Mucosa of rectum (tissue), 2 donors: ENCODE data around the gene PDCD4.
A peak's percentile ranks its signal among the peaks of the same experiment; 100 is the strongest.

Source experiments
- H3K27ac ChIP-seq, 2 donors: one replicate each; pipeline ENCODE4 v1.7.0; 2013; ENCODE audit warnings: inconsistent platforms in 2 of 2, low read depth in 2 of 2, low read length in 2 of 2
- H3K27me3 ChIP-seq, 2 donors: one replicate each; pipeline ENCODE4 v1.7.0; 2013; ENCODE audit warnings: low read length in 2 of 2; ENCODE audit not compliant: control insufficient read depth in 2 of 2, insufficient read depth in 2 of 2
- H3K36me3 ChIP-seq, 2 donors: one replicate each; pipeline ENCODE4 v1.7.0; 2013; ENCODE audit warnings: low read length in 2 of 2; ENCODE audit not compliant: control insufficient read depth in 2 of 2, insufficient read depth in 2 of 2
- H3K4me1 ChIP-seq, 2 donors: one replicate each; pipeline ENCODE4 v1.7.0; 2013; ENCODE audit warnings: low read length in 2 of 2, mild to moderate bottlenecking in 1 of 2; ENCODE audit not compliant: control insufficient read depth in 2 of 2, insufficient read depth in 2 of 2
- H3K4me3 ChIP-seq, 2 donors: one replicate each; pipeline ENCODE4 v1.7.0; 2013; ENCODE audit warnings: low read length in 2 of 2
- H3K9ac ChIP-seq, 2 donors: one replicate each; pipeline ENCODE4 v1.7.0; 2013; ENCODE audit warnings: low read length in 2 of 2, low read depth in 1 of 2, mild to moderate bottlenecking in 1 of 2
- H3K9me3 ChIP-seq, 2 donors: one replicate each; pipeline ENCODE4 v1.7.0; 2013; ENCODE audit warnings: low read length in 2 of 2; ENCODE audit not compliant: control insufficient read depth in 2 of 2
- donor health status: healthy.
- donor health status: Normal muscosa, but diverticular disease.

Gene PDCD4

DNA sequence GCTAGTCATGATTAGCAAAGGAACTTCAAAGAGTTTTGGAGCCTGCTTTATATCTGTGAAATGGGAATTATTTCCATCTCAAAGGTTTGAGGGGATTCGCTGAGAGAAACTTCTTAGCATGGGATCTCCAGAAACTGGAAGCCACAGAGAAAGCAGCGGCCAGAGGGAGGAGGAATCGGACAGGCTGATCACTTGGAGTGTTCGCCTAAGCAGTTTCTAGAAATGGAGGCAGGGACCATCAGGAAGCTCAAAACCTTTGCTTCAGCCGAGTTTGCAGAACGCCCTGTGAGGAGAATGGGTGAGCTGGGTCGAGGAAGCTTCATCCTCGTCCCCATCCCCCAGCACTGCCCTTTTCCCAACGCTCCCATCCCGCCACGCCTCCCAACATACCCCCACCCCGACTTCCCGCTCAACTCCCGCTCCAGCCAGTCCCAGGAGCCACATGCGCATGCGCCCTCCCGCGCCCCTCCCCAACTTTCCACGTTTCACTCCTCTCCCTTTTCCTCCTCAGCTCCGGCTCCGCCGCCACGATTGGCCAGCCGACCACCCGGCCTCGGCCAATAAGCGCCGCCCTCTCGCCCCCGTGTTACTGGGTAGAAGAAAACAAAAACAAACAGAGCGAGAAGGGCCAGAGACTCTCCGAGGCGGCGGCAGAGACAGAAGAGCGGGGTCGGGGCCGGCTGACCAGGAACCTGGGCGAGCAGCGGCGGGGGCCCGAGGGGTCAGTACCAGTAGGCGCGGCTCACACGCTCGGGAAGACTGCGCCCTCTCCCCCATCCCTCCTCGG is at the start of gene PDCD4:
TSS of gene PDCD4 (plus strand) at position 631 of the 787 bp plus-strand sequence. CDS start 4,100 bp downstream, outside the sequence.
- no peaks in the 10 kb centered on the region for H3K9me3 ChIP-seq
- H3K27ac ChIP-seq, result peak within 1 kb of the TSS; percentile 97
- peak within 1 kb of the TSS; percentile 79 to 83 for H3K9ac ChIP-seq
- H3K4me1 ChIP-seq, result peaks cover 30 to 42% of the 10 kb centered on the region in 2 donors
- H3K4me3 ChIP-seq, result peak within 1 kb of the TSS; percentile 66 to 92
- no peaks in the 10 kb centered on the region for H3K27me3 ChIP-seq
- peaks cover 5 to 7% of the 10 kb centered on the region in 2 donors for H3K36me3 ChIP-seq

DNA sequence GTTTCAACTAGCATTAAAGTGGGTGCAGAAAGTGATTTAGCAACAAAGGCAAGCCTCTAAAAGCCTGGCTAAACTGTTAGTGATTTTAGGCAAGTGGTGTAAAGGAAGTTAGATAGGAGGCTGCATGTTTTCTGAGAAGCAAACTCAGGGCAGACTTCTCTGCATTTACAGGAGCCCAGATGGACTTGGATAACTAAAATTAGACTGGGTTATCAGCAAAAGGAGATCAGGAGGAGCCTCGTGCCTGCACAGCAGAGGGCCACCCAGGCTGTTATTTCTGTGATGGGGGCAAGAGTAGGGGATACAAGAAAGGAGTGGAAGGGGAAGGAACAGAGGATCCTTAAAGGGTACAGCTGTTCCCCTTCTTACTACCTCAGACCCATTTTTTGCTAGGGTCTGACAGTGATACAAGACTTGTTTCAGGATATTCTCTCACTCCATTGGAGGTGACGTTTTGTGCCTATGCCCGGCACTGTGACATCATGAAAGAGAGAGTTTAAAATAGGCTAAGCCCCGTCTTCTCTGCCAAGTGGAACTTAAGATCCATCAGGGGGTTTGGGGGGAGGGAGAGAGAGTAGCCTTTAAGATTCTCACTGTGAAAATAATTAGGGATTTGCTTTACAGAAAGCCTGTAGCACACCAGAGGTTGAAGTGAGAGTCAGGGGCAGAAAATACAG is 49.6 kb upstream of the PDCD4 start:
- no peaks in the 10 kb centered on the region for H3K27me3 ChIP-seq
- H3K9ac ChIP-seq, result no peak overlapping the region
- H3K36me3 ChIP-seq, result no peaks in the 10 kb centered on the region
- H3K9me3 ChIP-seq, result no peaks in the 10 kb centered on the region
- H3K4me3 ChIP-seq, result no peak overlapping the region
- H3K27ac ChIP-seq, result peak overlapping the region in 1 of 2 donors; percentile 40
- peaks cover 19 to 49% of the 10 kb centered on the region in 2 donors for H3K4me1 ChIP-seq

DNA sequence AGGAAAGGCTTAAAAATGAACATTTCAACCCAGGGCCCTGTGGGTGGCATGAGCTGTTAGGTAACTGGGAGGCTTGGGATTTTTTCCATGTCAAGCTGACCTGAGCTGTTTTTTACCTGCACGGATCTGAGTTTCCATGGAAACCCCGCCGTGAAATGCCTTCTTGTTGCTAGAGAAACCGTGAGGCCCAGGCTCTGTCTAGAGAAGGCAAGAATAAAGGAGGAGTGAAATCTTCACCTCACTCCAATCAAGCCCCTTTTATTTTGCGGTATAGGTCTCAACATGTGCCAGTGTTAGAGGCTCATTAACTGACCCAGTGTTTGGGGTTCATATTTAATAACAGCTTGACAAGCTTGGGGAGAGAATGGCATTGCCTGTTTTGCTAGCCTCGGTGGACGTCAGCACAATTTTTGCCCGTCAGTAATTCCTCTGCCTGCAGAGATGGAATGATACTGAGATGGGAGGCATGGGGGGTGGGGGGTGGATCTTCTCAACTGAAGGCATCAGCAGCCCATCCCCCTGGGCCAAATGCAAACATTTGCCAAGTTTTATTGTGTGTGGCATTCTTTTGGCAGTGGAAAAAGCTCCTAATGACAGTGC is 48.9 kb upstream of the PDCD4 start:
- H3K27me3 ChIP-seq, result no peaks in the 10 kb centered on the region
- H3K9me3 ChIP-seq, result no peaks in the 10 kb centered on the region
- peaks cover 19 to 46% of the 10 kb centered on the region in 2 donors for H3K4me1 ChIP-seq
- H3K36me3 ChIP-seq, result no peaks in the 10 kb centered on the region
- H3K4me3 ChIP-seq, result no peak overlapping the region
- peak overlapping the region in 1 of 2 donors; percentile 10 for H3K9ac ChIP-seq
- H3K27ac ChIP-seq, result no peak overlapping the region

DNA sequence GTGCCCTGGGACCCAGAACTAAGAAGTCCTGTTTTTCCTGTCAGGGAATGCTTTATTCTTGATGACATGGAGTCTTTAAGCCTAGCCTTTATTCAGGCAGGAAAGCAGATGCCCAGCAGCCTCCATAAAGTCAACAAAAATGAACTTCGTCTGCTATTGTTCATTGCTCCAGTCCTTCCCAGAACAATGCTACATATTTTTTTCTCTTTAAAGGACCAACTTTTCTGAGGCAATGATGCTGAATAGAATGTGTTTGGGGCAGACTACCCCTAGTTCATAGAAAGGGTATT is 47.6 kb upstream of the PDCD4 start:
- Histone ChIP-seq H3K27ac (peak overlapping the region in 1 of 2 donors; percentile 47), H3K4me1 (peaks cover 11 to 37% of the 10 kb centered on the region in 2 donors), H3K4me3 (no peak overlapping the region), H3K9me3 (no peaks in the 10 kb centered on the region), H3K27me3 (no peaks in the 10 kb centered on the region), H3K36me3 (no peaks in the 10 kb centered on the region), H3K9ac (peak overlapping the region in 1 of 2 donors; percentile 18)

DNA sequence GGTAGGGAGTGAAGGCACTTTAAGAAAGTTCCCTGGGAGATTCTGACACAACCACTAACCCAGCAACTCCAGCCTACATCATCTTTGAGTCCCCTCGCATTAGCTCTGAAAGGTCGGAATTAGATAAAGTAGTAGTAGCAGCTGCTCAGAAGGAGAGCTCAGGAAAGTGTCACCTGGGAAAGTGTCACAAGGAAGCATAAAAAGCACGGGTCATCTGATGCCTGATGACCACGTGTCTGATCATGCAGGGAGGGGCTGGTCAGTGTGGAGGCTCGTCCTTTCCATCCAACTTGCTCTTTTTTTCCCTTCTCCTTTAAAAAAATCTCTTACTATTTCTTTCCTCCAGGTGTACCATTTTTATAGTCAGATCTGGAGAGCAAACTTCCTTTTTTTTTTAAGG is 47.1 kb upstream of the PDCD4 start:
- peaks cover 6 to 31% of the 10 kb centered on the region in 2 donors for H3K4me1 ChIP-seq
- H3K27ac ChIP-seq, result peak overlapping the region in 1 of 2 donors; percentile 47

DNA sequence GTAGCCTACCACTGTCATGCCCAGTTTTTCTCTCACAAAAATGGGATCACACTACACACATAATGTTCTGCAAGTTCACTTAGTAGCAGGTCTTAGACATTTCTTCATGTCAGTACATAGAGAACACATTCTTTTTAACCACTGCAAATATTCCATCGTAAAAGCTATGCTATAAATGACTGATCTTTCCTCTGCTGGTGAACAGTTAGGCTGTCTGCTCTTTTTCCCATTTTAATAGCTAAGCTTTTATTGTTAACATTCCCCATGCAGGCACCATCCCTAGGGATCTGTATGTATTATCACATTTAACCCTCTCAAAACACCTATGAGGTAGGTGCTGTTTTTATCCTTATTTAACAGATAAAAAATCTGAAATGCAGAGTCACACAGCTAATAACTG is 46.2 kb upstream of the PDCD4 start:
- Histone ChIP-seq H3K36me3 (no peaks in the 10 kb centered on the region), H3K9ac (no peak overlapping the region), H3K4me3 (no peak overlapping the region), H3K27me3 (no peaks in the 10 kb centered on the region), H3K9me3 (no peaks in the 10 kb centered on the region), H3K4me1 (peaks cover 6 to 23% of the 10 kb centered on the region in 2 donors), H3K27ac (no peak overlapping the region)

More for the DNA sequence above, 47.1 kb upstream of the PDCD4 start:
- no peaks in the 10 kb centered on the region for H3K9me3 ChIP-seq
- H3K36me3 ChIP-seq, result no peaks in the 10 kb centered on the region
- peak overlapping the region in 1 of 2 donors; percentile 18 for H3K9ac ChIP-seq
- H3K4me3 ChIP-seq, result no peak overlapping the region
- no peaks in the 10 kb centered on the region for H3K27me3 ChIP-seq

- Histone ChIP-seq H3K27me3 (no peaks in the 10 kb centered on the region), H3K27ac (no peak overlapping the region), H3K4me1 (peaks cover 6 to 20% of the 10 kb centered on the region in 2 donors), H3K36me3 (no peaks in the 10 kb centered on the region), H3K9me3 (no peaks in the 10 kb centered on the region), H3K9ac (no peak overlapping the region), H3K4me3 (no peak overlapping the region)
Observed at GRCh38 chr10:110827410-110827809, 44.3 kb upstream of the PDCD4 start.

- Histone ChIP-seq H3K4me1 (peaks cover 6 to 16% of the 10 kb centered on the region in 2 donors), H3K27ac (peak overlapping the region in 1 of 2 donors; percentile 54), H3K9me3 (no peaks in the 10 kb centered on the region), H3K4me3 (no peak overlapping the region), H3K9ac (no peak overlapping the region), H3K27me3 (no peaks in the 10 kb centered on the region), H3K36me3 (no peaks in the 10 kb centered on the region)
Observed at GRCh38 chr10:110827875-110828274, 43.9 kb upstream of the PDCD4 start.

DNA sequence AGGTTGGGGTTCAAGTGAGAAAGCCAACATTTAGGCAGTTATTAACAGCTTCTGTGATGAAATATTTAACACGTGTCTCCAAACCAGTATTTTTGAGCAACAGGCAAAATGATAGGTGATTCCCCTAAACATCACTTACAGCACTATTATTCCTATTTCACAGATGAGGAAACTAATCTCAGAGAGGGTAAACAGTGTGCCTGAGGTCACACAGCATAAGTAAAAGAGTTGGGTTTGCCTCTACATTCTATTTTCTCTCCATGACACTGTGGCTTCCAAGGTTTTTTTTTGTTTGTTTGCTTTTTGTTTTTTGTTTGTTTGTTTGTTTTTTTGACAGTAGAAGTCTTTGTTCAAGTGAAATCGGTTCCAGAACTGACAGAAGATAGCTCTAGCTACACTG is 43.2 kb upstream of the PDCD4 start:
- peak overlapping the region in 1 of 2 donors; percentile 54 for H3K27ac ChIP-seq
- no peaks in the 10 kb centered on the region for H3K9me3 ChIP-seq
- H3K36me3 ChIP-seq, result no peaks in the 10 kb centered on the region
- H3K4me1 ChIP-seq, result peaks cover 6 to 10% of the 10 kb centered on the region in 2 donors
- H3K9ac ChIP-seq, result no peak overlapping the region
- H3K4me3 ChIP-seq, result no peak overlapping the region
- H3K27me3 ChIP-seq, result no peaks in the 10 kb centered on the region
